BJ (cell line): Measurements from ENCODE around the gene UBAP2. TPM values are rescaled to one million over a fixed set of nuclear protein-coding genes. Genes with fewer than 3 reads are reported as not detected.

ENCODE experiments used
- CTCF ChIA-PET: fragments of 350-600 bp; formaldehyde crosslinking; extraction: SDS; loops from one replicate; lab custom pipeline; 2021; ENCODE audit warnings: antibody characterized with exemption, inconsistent platforms; lab: Yijun Ruan, JAX
- POLR2A ChIA-PET: fragments of 300-600 bp; sonication (Branson Sonifier 250); formaldehyde crosslinking; extraction: SDS; loops from one replicate; lab custom pipeline; 2021; ENCODE audit warnings: antibody characterized with exemption; lab: Charles Lee
- DNase-seq: peaks from one replicate; pipeline ENCODE4 v3.0.0-alpha.2; 2011; ENCODE audit warnings: low read depth
- H3K27me3 ChIP-seq: 2 replicates; pipeline ENCODE4 v1.6.0; 2011; ENCODE audit warnings: low read length; ENCODE audit not compliant: control insufficient read depth, insufficient read depth
- H3K36me3 ChIP-seq: 2 replicates; pipeline ENCODE4 v1.5.1; 2011; ENCODE audit warnings: low read length; ENCODE audit not compliant: control insufficient read depth, insufficient read depth
- H3K4me3 ChIP-seq: 2 replicates; pipeline ENCODE4 v1.5.1; 2011; ENCODE audit warnings: low read depth, mild to moderate bottlenecking, control low read depth, low read length
- polyA plus RNA-seq: library from polyadenylated mRNA; depleted of rRNA; stranded (reverse); fragments of >200 nt; gene quantifications from 2 replicates; pipeline ENCODE4 v1.2.3, GENCODE V29; 2011
- TF ChIP-seq, protein P1 (sequence below): IDR thresholded peaks from 2 replicates; pipeline ENCODE4 v1.5.1; 2011; ENCODE audit warnings: low read depth, mild to moderate bottlenecking, control low read depth, inconsistent platforms, low read length, moderate library complexity; ENCODE audit not compliant: insufficient read depth

Gene UBAP2
- polyA plus RNA-seq, 1 experiment, result 18.9 TPM

DNA sequence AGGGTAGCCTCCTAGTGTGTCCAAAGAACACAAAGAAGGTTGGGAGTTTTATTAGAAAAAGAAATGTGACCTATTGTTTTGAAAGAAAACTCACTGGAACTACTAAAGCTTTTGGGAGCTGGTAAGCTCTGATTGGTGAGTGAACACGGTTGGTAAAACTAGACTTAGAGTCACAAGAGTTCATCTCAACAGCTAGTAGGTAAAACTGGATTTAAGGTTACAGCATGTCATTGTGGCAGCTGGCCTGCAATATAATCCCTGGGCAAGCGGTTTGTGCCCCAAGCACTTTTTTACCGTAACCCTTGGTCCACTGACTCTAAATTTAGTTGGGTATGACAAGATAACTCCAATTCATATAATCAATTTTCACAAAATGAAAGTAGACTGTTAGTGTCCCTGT lies 47.4 kb downstream of the UBAP2 start:
- no peaks in the 10 kb centered on the region for H3K27me3 ChIP-seq
- TF ChIP-seq, protein P1, sequence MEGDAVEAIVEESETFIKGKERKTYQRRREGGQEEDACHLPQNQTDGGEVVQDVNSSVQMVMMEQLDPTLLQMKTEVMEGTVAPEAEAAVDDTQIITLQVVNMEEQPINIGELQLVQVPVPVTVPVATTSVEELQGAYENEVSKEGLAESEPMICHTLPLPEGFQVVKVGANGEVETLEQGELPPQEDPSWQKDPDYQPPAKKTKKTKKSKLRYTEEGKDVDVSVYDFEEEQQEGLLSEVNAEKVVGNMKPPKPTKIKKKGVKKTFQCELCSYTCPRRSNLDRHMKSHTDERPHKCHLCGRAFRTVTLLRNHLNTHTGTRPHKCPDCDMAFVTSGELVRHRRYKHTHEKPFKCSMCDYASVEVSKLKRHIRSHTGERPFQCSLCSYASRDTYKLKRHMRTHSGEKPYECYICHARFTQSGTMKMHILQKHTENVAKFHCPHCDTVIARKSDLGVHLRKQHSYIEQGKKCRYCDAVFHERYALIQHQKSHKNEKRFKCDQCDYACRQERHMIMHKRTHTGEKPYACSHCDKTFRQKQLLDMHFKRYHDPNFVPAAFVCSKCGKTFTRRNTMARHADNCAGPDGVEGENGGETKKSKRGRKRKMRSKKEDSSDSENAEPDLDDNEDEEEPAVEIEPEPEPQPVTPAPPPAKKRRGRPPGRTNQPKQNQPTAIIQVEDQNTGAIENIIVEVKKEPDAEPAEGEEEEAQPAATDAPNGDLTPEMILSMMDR, result no peak
- H3K36me3 ChIP-seq, result no peaks in the 10 kb centered on the region
- CTCF ChIA-PET, result no interaction called here
- H3K4me3 ChIP-seq, result no peak overlapping the region
- DNase-seq, result no peak
- POLR2A ChIA-PET, result no interaction called here

GRCh38 chr9:33995449-33995848 lies 53.2 kb downstream of the UBAP2 start:
- POLR2A ChIA-PET, result no interaction called here
- TF ChIP-seq, protein P1, result no peak
- no peak for DNase-seq
- CTCF ChIA-PET, result interaction anchor here (1.5 kb wide), 1 partner anchor 9 kb away, joined by 4 read pairs; no protein-coding TSS in a partner anchor
- H3K36me3 ChIP-seq, result no peaks in the 10 kb centered on the region
- no peaks in the 10 kb centered on the region for H3K27me3 ChIP-seq
- no peak overlapping the region for H3K4me3 ChIP-seq

GRCh38 chr9:33993104-33993503 lies 55.6 kb downstream of the UBAP2 start:
- TF ChIP-seq, protein P1, result no peak
- DNase-seq, result no peak

GRCh38 chr9:33992632-33993031 lies 56.1 kb downstream of the UBAP2 start:
- TF ChIP-seq, protein P1, result no peak
- DNase-seq, result no peak
- Histone ChIP-seq H3K4me3 (no peak overlapping the region), H3K36me3 (peaks cover 1% of the 10 kb centered on the region; the same call in 1 of the 2 replicates), H3K27me3 (no peaks in the 10 kb centered on the region)
- ChIA-PET POLR2A (no interaction called here), CTCF (no interaction called here)

More at GRCh38 chr9:33993104-33993503, 55.6 kb downstream of the UBAP2 start:
- H3K36me3 ChIP-seq, result no peaks in the 10 kb centered on the region
- CTCF ChIA-PET, result no interaction called here
- no peak overlapping the region for H3K4me3 ChIP-seq
- H3K27me3 ChIP-seq, result no peaks in the 10 kb centered on the region
- POLR2A ChIA-PET, result no interaction called here

- Histone ChIP-seq H3K27me3 (no peaks in the 10 kb centered on the region), H3K36me3 (peaks cover 5% of the 10 kb centered on the region), H3K4me3 (no peak overlapping the region)
- no peak for DNase-seq
- ChIA-PET POLR2A (no interaction called here), CTCF (interaction anchor here (1.3 kb wide), 1 partner anchor 11 kb away, joined by 3 read pairs; no protein-coding TSS in a partner anchor)
- TF ChIP-seq, protein P1, result no peak
Measured at GRCh38 chr9:33988219-33988890, 60.3 kb downstream of the UBAP2 start.
